Loucy (cell line): ENCODE measurements around the gene PITX1.

Experiments
- H2AFZ ChIP-seq: fragments of 200-600 bp; sonication (generic); 2 replicates; pipeline ENCODE4 v1.6.0; 2016; ENCODE audit warnings: antibody characterized with exemption, mild to moderate bottlenecking, low read length, moderate library complexity
- H3F3A ChIP-seq: fragments of 200-600 bp; 2 replicates; pipeline ENCODE4 v1.6.0; 2016; ENCODE audit warnings: antibody characterized with exemption, low read depth, mild to moderate bottlenecking
- H3K27me3 ChIP-seq: fragments of 200-600 bp; sonication (generic); 2 replicates; pipeline ENCODE4 v1.6.1; 2014; ENCODE audit warnings: low read length, mild to moderate bottlenecking; ENCODE audit not compliant: insufficient read depth, poor library complexity, severe bottlenecking
- H3K36me3 ChIP-seq: fragments of 200-600 bp; sonication (generic); 2 replicates; pipeline ENCODE4 v1.6.1; 2016; ENCODE audit warnings: low read length; ENCODE audit not compliant: insufficient read depth
- H3K4me1 ChIP-seq: fragments of 200-600 bp; sonication (generic); 2 replicates; pipeline ENCODE4 v1.5.1; 2014; ENCODE audit warnings: low read length, mild to moderate bottlenecking; ENCODE audit not compliant: insufficient read depth, poor library complexity, severe bottlenecking
- H3K4me2 ChIP-seq: fragments of 200-600 bp; sonication (generic); 2 replicates; pipeline ENCODE4 v1.6.0; 2014; ENCODE audit warnings: antibody characterized with exemption, low read length, low read depth, mild to moderate bottlenecking; ENCODE audit not compliant: poor library complexity, severe bottlenecking
- H3K4me3 ChIP-seq: fragments of 200-600 bp; sonication (generic); 2 replicates; pipeline ENCODE4 v1.5.1; 2014; ENCODE audit warnings: low read length, mild to moderate bottlenecking, mixed read lengths; ENCODE audit not compliant: poor library complexity, severe bottlenecking
- H3K79me2 ChIP-seq: fragments of 200-600 bp; sonication (generic); 2 replicates; pipeline ENCODE4 v1.6.1; 2014; ENCODE audit warnings: low read length; ENCODE audit not compliant: insufficient read depth
- H3K9ac ChIP-seq: fragments of 200-600 bp; sonication (generic); 2 replicates; pipeline ENCODE4 v1.6.0; 2014; ENCODE audit warnings: mild to moderate bottlenecking, low read depth, low read length, moderate library complexity; ENCODE audit not compliant: poor library complexity, severe bottlenecking
- H3K9me2 ChIP-seq: fragments of 200-600 bp; sonication (generic); replicated peaks from 2 replicates; pipeline ENCODE4 v1.6.1; 2016; ENCODE audit warnings: low read depth, low read length, mixed read lengths
- H3K9me3 ChIP-seq: fragments of 200-600 bp; sonication (generic); 2 replicates; pipeline ENCODE4 v1.6.1; 2014; ENCODE audit warnings: mild to moderate bottlenecking, antibody characterized with exemption, low read length, low read depth; ENCODE audit not compliant: insufficient read depth
- H4K20me1 ChIP-seq: fragments of 200-600 bp; sonication (generic); 2 replicates; pipeline ENCODE4 v1.6.0; 2014; ENCODE audit warnings: antibody characterized with exemption, low read length, mild to moderate bottlenecking; ENCODE audit not compliant: insufficient read depth, poor library complexity, severe bottlenecking
- CTCF ChIP-seq: fragments of 200-600 bp; sonication (generic); conservative IDR thresholded peaks from 2 replicates; pipeline ENCODE4 v1.5.1; 2014; ENCODE audit warnings: mild to moderate bottlenecking, antibody characterized with exemption, low read length
- EZH2phosphoT487 ChIP-seq: fragments of 200-600 bp; IDR thresholded peaks from 2 replicates; pipeline ENCODE4 v1.6.1; 2018; ENCODE audit warnings: antibody characterized with exemption, mild to moderate bottlenecking, moderate library complexity, borderline replicate concordance

The PITX1 gene

GRCh38 chr5:135037519-135038204 is 3.6 kb upstream of the PITX1 start:
- H3K27me3 ChIP-seq: peaks cover 11% of the 10 kb centered on the region
- H3F3A ChIP-seq: no peaks in the 10 kb centered on the region
- H3K36me3 ChIP-seq: no peaks in the 10 kb centered on the region
- H3K9ac ChIP-seq: no peak overlapping the region
- TF ChIP-seq CTCF: no peak
- no peak for TF ChIP-seq EZH2phosphoT487
- no peaks in the 10 kb centered on the region for H3K9me2 ChIP-seq
- H3K4me1 ChIP-seq: peaks cover 12% of the 10 kb centered on the region
- no peak overlapping the region for H2AFZ ChIP-seq
- peaks cover 22% of the 10 kb centered on the region for H3K79me2 ChIP-seq
- H3K9me3 ChIP-seq: no peaks in the 10 kb centered on the region
- H3K4me2 ChIP-seq: no peak overlapping the region
- no peaks in the 10 kb centered on the region for H4K20me1 ChIP-seq
- no peak overlapping the region for H3K4me3 ChIP-seq

- H3K79me2 ChIP-seq: peaks cover 35% of the 10 kb centered on the region
- H4K20me1 ChIP-seq: peaks cover 10% of the 10 kb centered on the region
- H3K9me2 ChIP-seq: no peaks in the 10 kb centered on the region
- no peak overlapping the region for H3K9ac ChIP-seq
- H2AFZ ChIP-seq: no peak overlapping the region
- H3K36me3 ChIP-seq: no peaks in the 10 kb centered on the region
- no peaks in the 10 kb centered on the region for H3F3A ChIP-seq
- no peaks in the 10 kb centered on the region for H3K9me3 ChIP-seq
- H3K4me3 ChIP-seq: no peak overlapping the region
- peaks cover 17% of the 10 kb centered on the region for H3K27me3 ChIP-seq
- TF ChIP-seq CTCF: no peak
- no peak for TF ChIP-seq EZH2phosphoT487
- H3K4me2 ChIP-seq: no peak overlapping the region
- peaks cover 15% of the 10 kb centered on the region for H3K4me1 ChIP-seq
Measured at GRCh38 chr5:135036405-135036804, 2.4 kb upstream of the PITX1 start.

- peaks cover 17% of the 10 kb centered on the region for H3K27me3 ChIP-seq
- H3K4me2 ChIP-seq: no peak overlapping the region
- no peaks in the 10 kb centered on the region for H3K36me3 ChIP-seq
- no peak for TF ChIP-seq EZH2phosphoT487
- no peak for TF ChIP-seq CTCF
- H3K9me2 ChIP-seq: no peaks in the 10 kb centered on the region
- H3K9ac ChIP-seq: no peak overlapping the region
- no peak overlapping the region for H3K4me3 ChIP-seq
- H4K20me1 ChIP-seq: peaks cover 16% of the 10 kb centered on the region
- peaks cover 43% of the 10 kb centered on the region for H3K79me2 ChIP-seq
- no peak overlapping the region for H2AFZ ChIP-seq
- H3K9me3 ChIP-seq: no peaks in the 10 kb centered on the region
- peaks cover 17% of the 10 kb centered on the region for H3K4me1 ChIP-seq
- H3F3A ChIP-seq: no peaks in the 10 kb centered on the region
Measured at GRCh38 chr5:135035678-135036030, 1.6 kb upstream of the PITX1 start.
